GM19193 (cell line): ENCODE data around the gene CEACAM18.

ENCODE experiments used
- POLR2A ChIP-seq: IDR thresholded peaks from 4 replicates; pipeline ENCODE4 v1.6.1; 2011; ENCODE audit not compliant: insufficient read depth, insufficient read length; ENCODE audit errors: extremely low read depth

CEACAM18 gene

GRCh38 chr19:51535535-51535934, 57.2 kb downstream of the CEACAM18 start:
- TF ChIP-seq POLR2A: no peak

- no peak for TF ChIP-seq POLR2A
Measured at GRCh38 chr19:51539821-51540366, 61.6 kb downstream of the CEACAM18 start.
